Mesenteric fat pad (tissue), 1 donor: ENCODE results near the gene AP5Z1. TPM values are rescaled to one million over a fixed set of nuclear protein-coding genes. Genes with fewer than 3 reads are reported as not detected.

Experiments
- DNase-seq: peaks from one replicate; pipeline ENCODE4 v3.0.0-alpha.2; 2020; ENCODE audit warnings: low spot score
- long read RNA-seq: library from polyadenylated mRNA; unstranded; transcript quantifications from one replicate; pipeline ENCODE4 v2.0.0, GENCODE V29; 2020
- total RNA-seq: library from RNA; stranded (reverse); fragmentation: NEBNext Ultra II Directional; extraction: Animal tissue kit (Norgen Biotek cat#: 25700); gene quantifications from one replicate; pipeline ENCODE4 v1.2.1, GENCODE V29; 2021
- donor health status: DM: yes; HTN: yes; CAD: no.

AP5Z1 gene
- total RNA-seq, result 37.6 TPM
- long read RNA-seq, transcript AP5Z1-201 (17 exons, 2,889 nt), result major isoform, 60 of 114 reads
- long read RNA-seq, transcript AP5Z1-209 (16 exons, 2,667 nt), result minor isoform, 8 of 114 reads
- long read RNA-seq, partial matches to known transcripts, result 22 of 114 reads
- long read RNA-seq, other reads (novel, unspliced or antisense), result 22 of 114 reads

DNA sequence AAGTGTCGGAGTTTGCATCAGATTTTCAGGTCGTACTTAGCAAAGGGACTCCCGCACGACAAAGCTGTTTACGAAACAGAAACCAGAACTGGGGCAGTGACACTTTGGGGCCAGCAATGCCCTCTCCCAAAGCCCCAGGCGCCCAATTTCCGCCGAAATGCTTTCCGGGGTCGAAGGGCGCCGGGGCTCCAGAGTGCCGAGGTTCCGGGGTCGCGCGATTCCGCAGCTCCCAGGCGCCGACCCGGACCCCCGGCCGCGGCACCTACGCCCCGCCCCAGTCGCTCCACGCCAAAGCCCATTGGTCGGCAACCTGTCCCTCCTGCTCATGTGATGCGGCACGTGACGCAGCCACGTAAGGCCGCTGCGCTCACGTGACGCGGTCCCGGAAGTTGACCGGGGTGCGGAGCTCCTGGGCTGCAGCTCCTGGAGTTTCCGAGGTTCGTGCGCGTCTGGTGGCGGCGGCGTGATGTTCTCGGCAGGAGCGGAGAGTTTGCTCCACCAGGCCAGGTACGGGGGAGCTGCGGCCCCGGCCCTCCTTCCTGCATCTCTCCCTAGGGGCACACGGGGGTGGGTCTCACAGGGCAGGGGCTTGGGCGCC is at the start of gene AP5Z1:
AP5Z1 (plus strand) TSS at position 374 of the 598 bp plus-strand sequence; CDS start at position 467, 93 bp downstream.
- DNase-seq, result peak; percentile 98

GRCh38 chr7:4725850-4726450 is 49.5 kb upstream of the AP5Z1 start:
- no peak for DNase-seq

GRCh38 chr7:4726566-4726965 is 48.9 kb upstream of the AP5Z1 start:
- no peak for DNase-seq

GRCh38 chr7:4727914-4728705 is 47.3 kb upstream of the AP5Z1 start:
- DNase-seq, result no peak

DNA sequence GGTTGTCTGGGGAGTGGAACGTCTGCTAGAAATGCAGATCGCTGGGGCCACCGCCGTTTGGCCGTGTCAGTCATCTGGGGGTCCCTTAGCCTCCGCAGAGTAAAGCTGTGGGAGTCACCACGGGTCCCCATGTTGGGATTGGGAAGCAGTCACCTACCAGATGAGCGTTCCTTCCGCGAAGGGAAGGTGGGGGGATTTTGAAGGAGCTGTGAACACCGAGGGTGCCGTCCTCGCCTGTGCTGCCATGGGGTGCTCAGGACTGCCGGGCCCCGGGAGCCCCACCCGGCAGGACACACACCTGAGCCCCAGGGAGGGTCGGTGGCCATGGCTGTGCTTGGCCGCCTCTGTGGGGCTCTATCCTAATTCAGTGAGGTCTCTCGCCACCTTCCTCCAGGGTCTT is 46.2 kb upstream of the AP5Z1 start:
- no peak for DNase-seq

GRCh38 chr7:4730276-4730675 is 45.1 kb upstream of the AP5Z1 start:
- DNase-seq, result no peak

DNA sequence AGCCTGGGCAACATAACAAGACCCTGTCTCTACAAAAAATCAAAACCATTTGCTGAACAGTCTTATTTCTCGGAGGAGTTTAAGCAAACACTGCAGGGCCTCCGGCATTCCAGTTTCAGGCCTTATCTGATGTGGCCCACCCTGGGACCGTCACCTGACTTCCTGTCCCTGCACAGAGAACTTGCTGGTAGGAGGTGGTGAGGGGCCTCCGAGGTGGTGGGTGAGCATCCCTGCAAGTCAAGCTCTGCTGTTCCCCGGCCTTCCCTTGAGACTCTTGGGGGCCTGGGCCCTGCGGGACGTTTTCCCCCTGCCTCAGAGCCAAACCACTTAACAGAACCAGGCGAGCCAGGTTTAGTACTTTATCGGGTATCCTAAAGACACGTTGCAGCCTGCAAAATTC is 44.5 kb upstream of the AP5Z1 start:
- DNase-seq, result no peak

DNA sequence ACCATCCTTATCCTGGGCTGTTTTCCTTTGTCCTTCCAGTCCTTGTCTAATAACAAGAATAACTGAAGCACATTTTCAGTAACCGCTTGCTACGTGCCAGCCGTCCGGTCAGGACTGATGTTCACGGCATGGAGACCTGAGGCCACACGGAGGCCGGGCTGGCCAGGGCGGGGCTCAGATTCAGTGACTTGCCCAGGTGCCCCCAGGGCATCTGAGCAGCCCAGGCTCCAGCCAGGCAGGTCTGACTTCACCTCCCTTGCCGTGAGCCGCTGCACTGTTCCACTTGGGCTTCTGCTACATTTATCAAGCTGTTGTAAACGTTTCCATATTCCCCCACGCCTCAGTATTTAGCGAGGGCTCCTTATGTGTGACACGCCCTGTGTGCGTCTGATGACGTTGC is 43.6 kb upstream of the AP5Z1 start:
- no peak for DNase-seq

DNA sequence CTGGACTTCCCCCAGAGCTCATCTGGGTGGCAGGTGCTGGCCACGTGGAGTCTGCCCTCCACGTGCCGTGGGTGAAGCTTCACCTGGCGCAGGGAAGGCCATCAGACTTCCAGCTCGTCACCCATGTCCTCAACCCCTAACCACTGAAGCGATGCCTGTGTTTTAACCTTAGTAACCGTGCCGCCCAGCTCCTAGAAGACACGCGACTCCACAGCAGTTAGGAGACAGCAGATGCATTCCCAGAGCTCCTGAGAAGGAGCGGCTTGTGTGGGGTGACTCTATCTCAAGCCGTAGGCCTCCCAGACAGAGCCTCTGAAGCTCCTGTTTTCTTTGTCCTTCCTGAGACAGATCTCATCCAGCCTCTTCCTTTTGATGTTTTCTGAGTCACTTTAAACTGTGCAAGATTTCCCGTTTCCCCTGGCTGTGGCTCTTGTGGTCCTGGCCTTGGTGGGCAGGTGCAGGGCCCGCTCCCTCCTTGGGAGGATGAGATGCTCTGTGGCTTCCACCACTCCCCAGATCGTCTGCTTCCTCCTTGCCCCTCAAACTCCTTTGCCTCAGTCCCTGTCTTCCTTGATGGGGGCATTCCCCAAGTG is 41.4 kb upstream of the AP5Z1 start:
- DNase-seq, result no peak

- no peak for DNase-seq
These were observed 40.7 kb upstream of the AP5Z1 start for GRCh38 chr7:4734587-4735345.

DNA sequence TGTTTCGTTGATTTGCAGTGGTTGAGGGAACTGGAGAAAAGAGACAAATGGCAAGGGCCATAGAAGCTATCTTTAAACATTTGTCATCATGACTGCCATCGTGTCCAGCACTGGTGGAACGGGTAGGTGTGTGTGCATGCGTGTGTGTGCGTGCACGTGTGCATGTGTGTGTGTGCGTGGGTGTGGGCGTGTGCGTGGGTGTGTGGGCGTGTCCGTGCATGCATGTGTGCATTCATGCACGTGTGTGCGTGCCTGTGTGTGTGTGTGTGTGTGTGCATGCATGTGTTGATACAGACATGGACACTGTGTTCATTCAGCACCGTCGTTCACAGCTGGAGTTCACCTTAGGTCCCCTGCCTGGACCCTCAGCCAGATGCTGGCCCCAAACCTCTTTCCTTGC is 38.1 kb upstream of the AP5Z1 start:
- DNase-seq, result no peak

- no peak for DNase-seq
These were observed 36.5 kb upstream of the AP5Z1 start for GRCh38 chr7:4738711-4739527.

GRCh38 chr7:4739528-4739992 is 35.9 kb upstream of the AP5Z1 start:
- no peak for DNase-seq

- no peak for DNase-seq
These were observed 34.6 kb upstream of the AP5Z1 start for GRCh38 chr7:4740796-4741195.

DNA sequence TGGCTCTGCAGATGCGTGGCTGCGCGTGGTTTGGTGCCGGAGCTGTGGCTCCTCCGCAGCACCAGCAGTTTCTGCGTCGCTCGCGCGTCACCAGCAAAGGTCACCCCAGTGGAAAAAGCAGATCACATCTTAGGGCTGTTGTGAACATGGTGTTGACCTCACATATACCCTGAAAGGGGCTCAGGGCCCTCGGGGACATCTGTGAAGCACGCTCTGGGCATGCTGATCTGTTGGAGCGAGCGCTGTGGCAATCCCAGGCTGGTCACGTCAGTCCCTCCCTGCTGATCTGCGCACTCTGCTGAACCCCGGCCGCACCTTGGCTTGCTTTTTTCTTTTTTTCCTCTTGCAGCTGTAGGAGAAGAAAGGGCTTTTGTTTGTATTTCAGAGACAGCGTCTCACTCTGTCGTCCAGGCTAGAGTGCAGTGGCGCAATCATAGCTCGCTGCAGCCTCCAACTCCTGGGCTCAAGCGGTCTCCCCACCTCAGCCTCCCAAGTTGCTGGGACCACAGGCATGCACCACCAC is 33.3 kb upstream of the AP5Z1 start:
- no peak for DNase-seq

DNA sequence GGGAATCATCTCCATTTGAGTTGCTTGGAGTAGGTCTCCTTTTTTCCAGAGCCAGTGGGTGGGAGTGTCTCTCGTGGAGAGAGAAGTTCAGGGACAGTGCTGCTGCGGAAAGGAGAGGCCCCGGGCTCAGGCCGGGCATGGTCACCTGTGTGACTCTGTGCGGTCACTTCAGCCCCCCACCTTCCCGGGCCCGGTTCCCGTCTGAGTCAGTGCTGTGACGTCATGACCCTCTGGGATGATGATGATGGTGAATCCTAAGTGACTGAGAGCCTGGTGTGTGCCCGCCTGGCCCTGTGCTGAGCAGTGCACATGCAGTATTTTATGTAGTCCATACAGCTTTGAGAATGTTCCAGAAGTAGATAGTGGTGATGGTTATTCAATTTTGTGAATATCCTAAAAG is 32.6 kb upstream of the AP5Z1 start:
- DNase-seq, result no peak

GRCh38 chr7:4744391-4745264 is 30.8 kb upstream of the AP5Z1 start:
- peak; percentile 99 for DNase-seq

- no peak for DNase-seq
These were observed 30.0 kb upstream of the AP5Z1 start for GRCh38 chr7:4745265-4745919.
